NOMO-1 treated with dmso at 0.1 percent for 144 hours (cell line): ENCODE measurements around the gene MRPS12.

Experiments
- DNase-seq: peaks from one replicate; lab custom pipeline; 2025; ENCODE audit not compliant: unreplicated experiment; lab: John Stamatoyannopoulos, UW

MRPS12 gene

GRCh38 chr19:38910488-38910887 is 20.3 kb upstream of the MRPS12 start:
- no peak for DNase-seq

- no peak for DNase-seq
These were observed 19.2 kb upstream of the MRPS12 start for GRCh38 chr19:38911388-38912001.

- no peak for DNase-seq
These were observed 17.9 kb upstream of the MRPS12 start for GRCh38 chr19:38912600-38913514.

GRCh38 chr19:38913958-38914357 is 16.8 kb upstream of the MRPS12 start:
- DNase-seq, result no peak

DNA sequence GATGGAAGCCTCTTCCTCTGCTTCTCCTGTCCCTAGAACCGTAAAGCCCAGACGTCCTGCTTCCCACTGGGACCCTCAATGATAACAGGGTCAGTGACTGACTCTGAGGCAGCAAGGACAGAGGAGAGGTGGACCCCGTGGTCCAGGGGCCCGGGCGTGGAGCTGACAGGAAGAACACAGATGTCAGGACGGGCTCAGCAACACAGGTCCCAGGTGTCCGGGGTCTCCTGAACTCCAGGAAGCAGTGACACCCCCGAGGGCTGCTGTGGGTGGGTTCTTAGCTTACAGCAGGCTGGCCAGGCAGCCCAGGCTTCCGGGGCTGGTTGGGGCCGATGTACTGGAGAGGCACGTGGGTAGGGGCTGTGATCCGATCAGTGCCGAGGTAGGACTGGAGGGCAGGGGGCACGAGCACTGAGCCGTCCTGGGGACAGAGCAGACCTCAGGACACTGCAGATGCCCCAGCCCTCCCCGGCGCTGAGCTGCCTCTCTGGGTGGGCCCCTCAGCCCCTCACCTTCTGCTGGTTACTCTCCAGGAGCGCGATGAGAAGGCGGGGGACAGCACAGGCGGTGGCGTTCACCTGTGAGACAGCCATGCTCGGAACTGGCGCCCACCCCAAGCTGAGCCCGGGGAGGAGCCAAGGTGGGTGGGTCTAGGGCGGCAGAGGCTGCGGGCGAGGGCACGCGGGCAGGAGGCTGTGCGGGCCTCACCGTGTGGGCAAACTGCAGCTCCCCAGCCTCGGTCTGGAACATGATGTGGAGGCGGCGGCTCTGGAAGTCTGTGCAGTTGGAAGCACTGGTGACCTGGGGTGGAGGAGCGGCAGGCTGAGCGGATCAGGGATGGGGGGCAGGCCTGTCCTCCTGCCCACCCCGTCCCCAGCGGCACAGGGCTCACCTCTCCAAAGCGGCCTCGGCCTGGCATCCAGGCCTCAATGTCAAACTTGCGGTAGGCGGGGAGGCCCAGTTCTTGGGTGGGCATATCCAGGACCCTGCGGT is 15.1 kb upstream of the MRPS12 start:
- DNase-seq, result no peak

GRCh38 chr19:38917516-38917915 is 13.2 kb upstream of the MRPS12 start:
- no peak for DNase-seq

DNA sequence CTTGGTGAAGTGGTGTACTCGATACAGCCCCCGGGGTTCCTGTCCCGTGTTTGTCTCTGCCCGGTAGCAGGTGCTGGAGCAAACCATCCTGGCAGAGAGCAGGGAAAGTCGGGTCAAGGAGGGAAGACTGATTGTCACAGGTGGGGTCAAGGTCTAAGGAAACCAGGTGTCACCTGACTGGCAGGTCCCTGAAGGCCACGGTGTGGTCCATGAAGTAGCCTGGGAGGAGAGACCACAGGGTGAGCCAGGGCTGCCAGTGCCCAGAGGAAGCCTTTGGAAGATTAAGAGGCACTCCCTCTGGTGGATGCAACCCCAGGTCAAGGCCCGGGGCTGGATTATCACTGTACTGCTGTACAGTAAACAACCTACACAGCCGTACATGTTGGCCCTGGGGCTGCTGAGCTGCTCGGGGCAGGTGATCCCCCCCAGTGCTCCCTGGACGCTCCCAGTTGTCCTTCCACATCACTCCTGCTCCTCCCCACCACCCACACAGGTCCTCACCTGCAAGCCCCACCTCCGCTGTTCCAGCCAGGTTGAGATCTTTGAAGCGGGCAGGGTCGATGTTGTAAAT is 12.7 kb upstream of the MRPS12 start:
- DNase-seq, result no peak

DNA sequence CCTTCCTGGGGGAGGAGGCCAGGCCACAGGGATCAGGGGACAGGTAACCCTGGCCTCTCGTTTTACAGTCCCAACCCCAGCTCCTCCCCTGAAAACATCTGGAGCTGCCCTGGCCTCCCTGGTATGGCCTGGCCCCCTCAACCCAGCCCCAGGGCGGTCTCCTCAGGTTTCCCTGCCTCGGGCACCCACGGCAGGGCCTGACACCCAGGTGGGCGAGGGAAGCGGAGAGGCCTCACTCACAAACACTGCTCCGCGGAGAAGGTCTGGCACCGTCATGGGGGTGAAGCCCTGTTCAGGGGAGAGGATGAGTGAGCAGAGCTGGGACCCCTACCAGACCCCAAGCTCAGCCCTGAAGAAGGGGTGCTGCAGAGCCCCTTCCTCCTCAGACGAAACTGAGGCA is 12.2 kb upstream of the MRPS12 start:
- DNase-seq, result no peak

GRCh38 chr19:38919837-38920601 is 10.7 kb upstream of the MRPS12 start:
- DNase-seq, result no peak

DNA sequence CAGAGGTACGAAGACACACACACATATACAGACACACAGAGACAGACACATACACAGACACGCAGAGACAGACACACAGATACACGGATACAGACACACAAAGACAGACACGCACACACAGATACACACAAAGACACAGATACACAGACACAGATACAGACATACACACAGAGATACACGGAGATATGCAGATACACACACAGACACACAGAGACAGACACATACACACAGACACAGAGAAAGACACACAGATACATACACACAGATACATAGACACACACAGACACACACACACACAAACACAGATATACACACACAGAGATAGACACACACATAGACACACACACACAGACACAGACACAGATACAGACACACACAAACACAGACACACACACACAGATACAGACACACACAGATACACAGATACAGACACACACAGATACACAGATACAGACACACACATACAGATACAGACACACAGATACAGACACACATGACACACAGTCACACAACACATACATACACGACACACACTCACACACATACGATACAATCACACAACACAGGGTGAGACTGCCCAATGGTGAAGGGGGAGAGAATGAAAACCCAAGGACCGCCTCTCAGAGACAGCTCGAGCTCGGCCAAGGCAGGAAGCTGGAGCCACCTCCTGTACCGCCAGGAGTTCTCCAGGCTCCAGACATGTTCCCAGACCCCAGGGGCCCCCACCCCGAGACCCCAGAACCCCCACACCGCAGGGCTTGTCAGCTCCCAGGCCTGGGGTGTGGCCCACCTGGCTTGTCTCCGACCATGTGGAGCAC is 9.9 kb upstream of the MRPS12 start:
- DNase-seq, result no peak

GRCh38 chr19:38921420-38922274 is 9.1 kb upstream of the MRPS12 start:
- no peak for DNase-seq

- no peak for DNase-seq
These were observed 8.3 kb upstream of the MRPS12 start for GRCh38 chr19:38922482-38922881.

DNA sequence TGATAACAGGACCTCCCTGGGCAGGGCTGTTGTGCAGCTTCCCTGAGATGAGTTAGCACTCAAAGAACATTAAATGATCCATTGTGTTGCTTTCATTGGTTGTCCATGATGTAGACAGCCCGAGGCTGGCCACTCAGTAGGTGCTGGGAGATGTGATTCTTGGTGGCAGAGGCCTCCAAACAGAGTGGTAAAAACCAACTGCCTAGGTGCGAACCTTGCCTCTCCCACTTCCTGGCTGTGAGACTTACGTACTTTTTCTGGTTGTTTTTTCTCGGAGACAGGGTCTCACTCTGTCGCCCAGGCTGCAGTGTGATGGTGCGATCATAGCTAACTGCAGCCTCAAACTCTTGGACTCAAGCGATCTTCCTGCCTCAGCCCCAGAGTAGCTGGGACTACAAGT is 6.4 kb upstream of the MRPS12 start:
- DNase-seq, result no peak

GRCh38 chr19:38928391-38929001 is 2.2 kb upstream of the MRPS12 start:
- DNase-seq, result no peak

DNA sequence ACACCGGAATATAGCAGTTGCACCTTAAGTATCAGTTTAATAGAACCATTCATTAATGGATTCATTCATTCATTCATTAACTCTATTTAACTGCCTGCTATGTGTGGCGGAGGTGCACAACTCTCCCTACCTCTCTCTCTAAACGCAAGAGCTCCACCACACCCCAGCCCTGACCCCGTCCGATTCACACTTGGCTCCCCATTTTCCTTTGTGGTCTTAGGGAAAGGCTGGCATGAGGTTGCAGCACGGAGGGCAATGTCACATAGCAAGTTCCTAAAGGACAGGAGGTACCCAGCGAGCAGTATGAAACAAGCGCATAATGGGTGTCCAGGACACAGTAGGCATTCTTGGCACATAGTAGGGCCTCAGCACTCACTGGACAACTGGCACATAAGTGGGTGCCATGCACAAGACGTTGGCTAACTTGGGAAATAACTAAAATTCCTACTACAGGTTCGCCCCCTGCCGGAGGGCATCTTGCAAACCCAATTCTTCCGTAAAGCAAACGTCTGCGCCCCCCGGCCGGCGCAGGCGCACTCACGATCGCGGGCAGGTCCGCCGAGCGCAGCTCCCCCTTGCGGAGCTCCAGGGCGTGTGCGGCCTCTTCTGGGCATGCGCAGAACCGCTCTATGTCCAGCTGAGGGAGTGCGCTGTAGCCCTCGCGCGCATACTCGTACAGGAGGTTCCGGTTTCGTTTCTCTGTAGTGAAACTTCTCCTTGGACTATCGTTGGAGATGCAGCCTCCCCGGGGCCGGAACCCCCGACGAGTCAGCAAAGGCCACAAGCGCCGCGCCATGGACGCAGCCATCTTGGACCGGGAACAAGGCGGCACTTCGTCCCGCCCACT is 592 bp upstream of the MRPS12 start, which contains the start of gene SARS2:
Gene SARS2 (minus strand): TSS at position 835 of the 847 bp plus-strand sequence. CDS start 27 bp downstream, at position 808.
- DNase-seq, result peak; percentile 94

DNA sequence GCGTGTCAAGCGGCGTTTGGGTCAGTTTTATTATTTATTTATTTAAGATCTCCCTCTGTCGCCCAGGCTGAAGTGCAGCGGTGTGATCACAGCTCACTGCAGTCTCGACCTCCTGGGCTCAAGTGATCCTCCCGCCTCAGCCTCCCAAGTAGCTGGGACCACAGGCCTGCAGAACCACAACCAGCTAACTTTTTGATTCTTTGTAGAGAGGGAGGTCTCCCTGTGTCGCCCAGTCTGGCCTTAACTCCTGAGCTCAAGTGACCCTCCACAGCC is 713 bp downstream of the MRPS12 start:
- no peak for DNase-seq
